IPS-20b (cell line): Measurements from ENCODE around the gene BIRC6.
"Not testable (repeated sequence)": the region's sequence is repeated elsewhere in the genome, so short reads cannot be mapped to it uniquely, and the experiment has no call there.

Experiments
- H3K27ac ChIP-seq: one replicate; pipeline ENCODE4 v1.5.1; 2013; ENCODE audit warnings: low read length
- H3K27me3 ChIP-seq: 2 replicates; pipeline ENCODE4 v1.6.1; 2013; ENCODE audit warnings: mild to moderate bottlenecking, low read length, inconsistent platforms; ENCODE audit not compliant: insufficient read depth
- H3K36me3 ChIP-seq: 2 replicates; pipeline ENCODE4 v1.6.1; 2013; ENCODE audit warnings: low read depth, mild to moderate bottlenecking, inconsistent platforms, low read length, moderate library complexity; ENCODE audit not compliant: insufficient read depth
- H3K4me1 ChIP-seq: 2 replicates; pipeline ENCODE4 v1.6.1; 2013; ENCODE audit warnings: mild to moderate bottlenecking, control low read depth, inconsistent platforms, low read length, moderate library complexity; ENCODE audit not compliant: insufficient read depth
- H3K4me3 ChIP-seq: 2 replicates; pipeline ENCODE4 v1.5.1; 2013; ENCODE audit warnings: mild to moderate bottlenecking, low read length, inconsistent platforms
- H3K9ac ChIP-seq: 2 replicates; pipeline ENCODE4 v1.6.1; 2013; ENCODE audit warnings: low read depth, mild to moderate bottlenecking, inconsistent platforms, low read length, moderate library complexity
- H3K9me3 ChIP-seq: 2 replicates; pipeline ENCODE4 v1.6.1; 2013; ENCODE audit warnings: mild to moderate bottlenecking, low read depth, low read length, inconsistent platforms; ENCODE audit not compliant: insufficient read depth

The BIRC6 gene

DNA sequence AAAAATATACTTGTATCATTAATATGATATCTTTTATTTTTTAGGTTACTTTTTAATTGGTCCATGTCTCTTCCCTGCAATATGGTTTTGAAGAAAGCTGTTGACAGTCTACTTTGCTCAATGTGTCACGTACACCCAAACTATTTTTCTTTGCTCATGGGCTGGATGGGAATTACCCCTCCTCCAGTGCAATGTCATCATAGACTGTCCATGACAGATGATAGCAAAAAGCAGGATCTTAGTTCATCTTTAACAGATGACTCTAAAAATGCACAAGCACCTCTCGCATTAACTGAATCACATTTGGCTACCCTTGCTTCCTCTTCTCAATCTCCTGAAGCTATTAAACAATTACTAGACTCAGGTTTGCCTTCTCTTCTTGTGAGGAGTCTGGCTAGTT is 158.1 kb downstream of the BIRC6 start:
- Histone ChIP-seq H3K4me1 (no peaks in the 10 kb centered on the region), H3K27ac (no peak overlapping the region), H3K36me3 (peaks cover 77% of the 10 kb centered on the region), H3K9ac (no peak overlapping the region), H3K4me3 (no peak overlapping the region), H3K27me3 (no peaks in the 10 kb centered on the region), H3K9me3 (no peaks in the 10 kb centered on the region)

- H3K9me3 ChIP-seq, result no peaks in the 10 kb centered on the region
- H3K27me3 ChIP-seq, result no peaks in the 10 kb centered on the region
- H3K27ac ChIP-seq, result no peak overlapping the region
- no peaks in the 10 kb centered on the region for H3K4me1 ChIP-seq
- H3K36me3 ChIP-seq, result peaks cover 81% of the 10 kb centered on the region
- H3K9ac ChIP-seq, result no peak overlapping the region
- H3K4me3 ChIP-seq, result no peak overlapping the region
Observed at GRCh38 chr2:32516567-32516966, 159.7 kb downstream of the BIRC6 start.

- Histone ChIP-seq H3K36me3 (peaks cover 77% of the 10 kb centered on the region), H3K9ac (no peak overlapping the region), H3K9me3 (no peaks in the 10 kb centered on the region), H3K27me3 (no peaks in the 10 kb centered on the region), H3K4me3 (no peak overlapping the region), H3K27ac (no peak overlapping the region), H3K4me1 (no peaks in the 10 kb centered on the region)
Observed at GRCh38 chr2:32522770-32523169, 165.9 kb downstream of the BIRC6 start.

GRCh38 chr2:32523686-32524085 is 166.9 kb downstream of the BIRC6 start:
- Histone ChIP-seq H3K27me3 (no peaks in the 10 kb centered on the region), H3K9me3 (no peaks in the 10 kb centered on the region), H3K4me3 (no peak overlapping the region), H3K4me1 (no peaks in the 10 kb centered on the region), H3K9ac (no peak overlapping the region), H3K27ac (no peak overlapping the region), H3K36me3 (peaks cover 75% of the 10 kb centered on the region)

- Histone ChIP-seq H3K27ac (no peak overlapping the region), H3K27me3 (no peaks in the 10 kb centered on the region), H3K4me3 (no peak overlapping the region), H3K9me3 (no peaks in the 10 kb centered on the region), H3K4me1 (no peaks in the 10 kb centered on the region), H3K9ac (no peak overlapping the region), H3K36me3 (peaks cover 61% of the 10 kb centered on the region)
Observed at GRCh38 chr2:32532341-32532740, 175.5 kb downstream of the BIRC6 start.

- Histone ChIP-seq H3K27ac (no peak overlapping the region), H3K4me3 (no peak overlapping the region), H3K4me1 (no peaks in the 10 kb centered on the region), H3K36me3 (peaks cover 55% of the 10 kb centered on the region), H3K9me3 (no peaks in the 10 kb centered on the region), H3K9ac (no peak overlapping the region), H3K27me3 (no peaks in the 10 kb centered on the region)
Observed at GRCh38 chr2:32532961-32533360, 176.1 kb downstream of the BIRC6 start.

GRCh38 chr2:32534831-32535230 is 178.0 kb downstream of the BIRC6 start:
- H3K9ac ChIP-seq, result no peak overlapping the region
- H3K36me3 ChIP-seq, result peaks cover 38% of the 10 kb centered on the region
- H3K4me3 ChIP-seq, result no peak overlapping the region
- no peak overlapping the region for H3K27ac ChIP-seq
- H3K27me3 ChIP-seq, result no peaks in the 10 kb centered on the region
- no peaks in the 10 kb centered on the region for H3K9me3 ChIP-seq
- H3K4me1 ChIP-seq, result no peaks in the 10 kb centered on the region

- Histone ChIP-seq H3K27ac (no peak overlapping the region), H3K4me3 (no peak overlapping the region), H3K9ac (no peak overlapping the region), H3K36me3 (peaks cover 14% of the 10 kb centered on the region; the same call in 1 of the 2 replicates), H3K4me1 (no peaks in the 10 kb centered on the region), H3K9me3 (no peaks in the 10 kb centered on the region), H3K27me3 (no peaks in the 10 kb centered on the region)
Observed at GRCh38 chr2:32538735-32539134, 181.9 kb downstream of the BIRC6 start.

- not testable (repeated sequence) for H3K4me3 ChIP-seq, H3K9me3 ChIP-seq, H3K4me1 ChIP-seq, H3K27ac ChIP-seq, H3K9ac ChIP-seq, H3K27me3 ChIP-seq
- H3K36me3 ChIP-seq, result peaks cover 23% of the 10 kb centered on the region
Observed at GRCh38 chr2:32552483-32552882, 195.7 kb downstream of the BIRC6 start.

GRCh38 chr2:32553829-32554432 is 197.1 kb downstream of the BIRC6 start:
- no peak overlapping the region for H3K4me3 ChIP-seq
- H3K4me1 ChIP-seq, result no peaks in the 10 kb centered on the region
- no peaks in the 10 kb centered on the region for H3K27me3 ChIP-seq
- no peak overlapping the region for H3K9ac ChIP-seq
- no peak overlapping the region for H3K27ac ChIP-seq
- H3K36me3 ChIP-seq, result peaks cover 16% of the 10 kb centered on the region
- no peaks in the 10 kb centered on the region for H3K9me3 ChIP-seq

GRCh38 chr2:32558492-32558891 is 201.7 kb downstream of the BIRC6 start:
- Histone ChIP-seq H3K36me3 (peaks cover 12% of the 10 kb centered on the region; the same call in 1 of the 2 replicates), H3K4me3 (no peak overlapping the region), H3K4me1 (no peaks in the 10 kb centered on the region), H3K9ac (no peak overlapping the region), H3K9me3 (no peaks in the 10 kb centered on the region; the same call in 1 of the 2 replicates), H3K27ac (no peak overlapping the region), H3K27me3 (no peaks in the 10 kb centered on the region)

GRCh38 chr2:32559136-32559535 is 202.3 kb downstream of the BIRC6 start:
- no peak overlapping the region for H3K4me3 ChIP-seq
- H3K27ac ChIP-seq, result no peak overlapping the region
- H3K9me3 ChIP-seq, result no peaks in the 10 kb centered on the region; the same call in 1 of the 2 replicates
- H3K36me3 ChIP-seq, result peaks cover 10% of the 10 kb centered on the region; the same call in 1 of the 2 replicates
- H3K27me3 ChIP-seq, result no peaks in the 10 kb centered on the region
- H3K9ac ChIP-seq, result no peak overlapping the region
- H3K4me1 ChIP-seq, result no peaks in the 10 kb centered on the region
